IMR-90 (cell line): ENCODE measurements around the gene HOXC5. TPM values are rescaled to one million over a fixed set of nuclear protein-coding genes. Genes with fewer than 3 reads are reported as not detected.

Experiments used
- ATAC-seq: fragments of 200-7000 bp; cut with Tn5 transposase; 2 replicates; pipeline ENCODE4 v1.9.1; 2020; ENCODE audit warnings: low read depth, mild to moderate bottlenecking, moderate library complexity
- BruUV-seq: library from RNA; stranded (reverse); fragments of 400-500 nt; replicated peaks from 2 replicates; lab custom pipeline; 2021; lab: Mats Ljungman, UMichigan
- CTCF ChIA-PET: fragments of 300-600 bp; formaldehyde crosslinking; extraction: SDS; loops from one replicate; lab custom pipeline; 2021; ENCODE audit warnings: antibody characterized with exemption; lab: Yijun Ruan, JAX
- POLR2A ChIA-PET: fragments of 300-600 bp; sonication (Branson Sonifier 250); formaldehyde crosslinking; loops from one replicate; lab custom pipeline; 2022; ENCODE audit warnings: antibody characterized with exemption; ENCODE audit not compliant: unreplicated experiment; lab: Charles Lee
- DNase-seq: peaks from one replicate; pipeline ENCODE4 v3.0.0; 2013
- H2AFZ ChIP-seq: replicated peaks from 2 replicates; pipeline ENCODE3; 2013; ENCODE audit warnings: low read length, mild to moderate bottlenecking; ENCODE audit not compliant: poor library complexity
- H2AK5ac ChIP-seq: 2 replicates; pipeline ENCODE4 v1.6.1; 2013; ENCODE audit warnings: low read depth, low read length, inconsistent platforms
- H2AK9ac ChIP-seq: replicated peaks from 2 replicates; pipeline ENCODE3; 2013; ENCODE audit warnings: mild to moderate bottlenecking, low read depth, low read length, moderate library complexity; ENCODE audit not compliant: poor library complexity
- H2BK120ac ChIP-seq: 2 replicates; pipeline ENCODE4 v1.6.1; 2013; ENCODE audit warnings: low read depth, low read length, inconsistent platforms
- H2BK15ac ChIP-seq: 3 replicates; pipeline ENCODE4 v1.6.1; 2013; ENCODE audit warnings: low read depth, low read length, inconsistent platforms
- H2BK20ac ChIP-seq: 2 replicates; pipeline ENCODE4 v1.6.1; 2013; ENCODE audit warnings: low read depth, mild to moderate bottlenecking, inconsistent platforms, low read length, moderate library complexity
- H2BK5ac ChIP-seq: 2 replicates; pipeline ENCODE4 v1.6.1; 2013; ENCODE audit warnings: mild to moderate bottlenecking, low read depth, low read length, inconsistent platforms; ENCODE audit not compliant: poor library complexity, severe bottlenecking
- H3K14ac ChIP-seq: replicated peaks from 2 replicates; pipeline ENCODE4 v1.6.1; 2013; ENCODE audit warnings: low read depth, low read length, inconsistent platforms
- H3K18ac ChIP-seq: 2 replicates; pipeline ENCODE4 v1.6.1; 2013; ENCODE audit warnings: low read depth, low read length, control low read depth
- H3K23ac ChIP-seq: 2 replicates; pipeline ENCODE4 v1.6.1; 2013; ENCODE audit warnings: low read depth, low read length, inconsistent platforms
- H3K27ac ChIP-seq: 2 replicates; pipeline ENCODE4 v1.5.1; 2013; ENCODE audit warnings: mild to moderate bottlenecking, control low read depth, low read length; ENCODE audit not compliant: insufficient read depth
- H3K27me3 ChIP-seq: 2 replicates; pipeline ENCODE4 v1.6.1; 2013; ENCODE audit warnings: low read length; ENCODE audit not compliant: control insufficient read depth, insufficient read depth
- H3K36me3 ChIP-seq: 2 replicates; pipeline ENCODE4 v1.6.1; 2013; ENCODE audit warnings: low read length, mixed read lengths; ENCODE audit not compliant: control insufficient read depth, insufficient read depth
- H3K4ac ChIP-seq: 2 replicates; pipeline ENCODE4 v1.6.1; 2013; ENCODE audit warnings: low read depth, low read length, inconsistent platforms
- H3K4me1 ChIP-seq: 2 replicates; pipeline ENCODE4 v1.6.1; 2013; ENCODE audit warnings: low read length, mixed read lengths; ENCODE audit not compliant: control insufficient read depth, insufficient read depth
- H3K4me2 ChIP-seq: 2 replicates; pipeline ENCODE4 v1.6.1; 2013; ENCODE audit warnings: low read depth, mild to moderate bottlenecking, control low read depth, low read length, moderate library complexity
- H3K4me3 ChIP-seq: 2 replicates; pipeline ENCODE4 v1.5.1; 2013; ENCODE audit warnings: low read depth, mild to moderate bottlenecking, control low read depth, low read length, moderate library complexity; ENCODE audit not compliant: insufficient read depth
- H3K56ac ChIP-seq: 2 replicates; pipeline ENCODE4 v1.6.1; 2013; ENCODE audit warnings: low read length, inconsistent platforms; ENCODE audit not compliant: insufficient read depth; ENCODE audit errors: extremely low read depth
- H3K79me1 ChIP-seq, 2 experiments: 2 replicates each; pipeline ENCODE4 v1.6.1; 2013; ENCODE audit warnings: low read length in 2 of 2, inconsistent platforms in 1 of 2, low read depth in 1 of 2
- H3K9ac ChIP-seq: 2 replicates; pipeline ENCODE4 v1.6.1; 2013; ENCODE audit warnings: low read depth, low read length, control low read depth
- H3K9me1 ChIP-seq: 2 replicates; pipeline ENCODE4 v1.6.1; 2013; ENCODE audit warnings: low read length, inconsistent platforms; ENCODE audit not compliant: insufficient read depth
- H3K9me3 ChIP-seq: 2 replicates; pipeline ENCODE4 v1.6.1; 2013; ENCODE audit warnings: low read length; ENCODE audit not compliant: control insufficient read depth, insufficient read depth
- H4K20me1 ChIP-seq: 2 replicates; pipeline ENCODE4 v1.6.1; 2013; ENCODE audit warnings: low read length, inconsistent platforms; ENCODE audit not compliant: insufficient read depth
- H4K5ac ChIP-seq: 2 replicates; pipeline ENCODE4 v1.6.1; 2013; ENCODE audit warnings: mild to moderate bottlenecking, low read depth, low read length, control low read depth
- H4K8ac ChIP-seq, 2 experiments: 2 replicates each; pipeline ENCODE4 v1.6.1; 2013; ENCODE audit warnings: low read depth in 2 of 2, low read length in 2 of 2, control low read depth in 1 of 2, inconsistent platforms in 1 of 2
- H4K91ac ChIP-seq: 2 replicates; pipeline ENCODE4 v1.6.1; 2013; ENCODE audit warnings: low read depth, low read length, inconsistent platforms; ENCODE audit not compliant: insufficient read depth
- BHLHE40 ChIP-seq: fragments of 150-350 bp; IDR thresholded peaks from 2 replicates; pipeline ENCODE4 v1.6.1; 2016; ENCODE audit warnings: mild to moderate bottlenecking, low read depth, low read length
- CEBPB ChIP-seq: IDR thresholded peaks from 2 replicates; pipeline ENCODE4 v1.6.1; 2012; ENCODE audit warnings: low read depth, low read length, improper control_type of control experiment
- CHD1 ChIP-seq: IDR thresholded peaks from 2 replicates; pipeline ENCODE4 v1.6.1; 2012; ENCODE audit warnings: low read depth, low read length, improper control_type of control experiment
- CTCF ChIP-seq: conservative IDR thresholded peaks from 2 replicates; pipeline ENCODE4 v1.5.1; 2012; ENCODE audit warnings: mild to moderate bottlenecking, low read depth, low read length, improper control_type of control experiment
- ELK1 ChIP-seq: fragments of 150-350 bp; IDR thresholded peaks from 2 replicates; pipeline ENCODE4 v1.6.1; 2016; ENCODE audit warnings: low read depth, mild to moderate bottlenecking, low read length, moderate library complexity, borderline replicate concordance
- FOS ChIP-seq: fragments of 150-350 bp; IDR thresholded peaks from 2 replicates; pipeline ENCODE4 v1.6.1; 2016; ENCODE audit warnings: low read depth, low read length
- MAFK ChIP-seq: IDR thresholded peaks from 2 replicates; pipeline ENCODE4 v1.6.1; 2012; ENCODE audit warnings: low read depth, low read length, improper control_type of control experiment
- MAZ ChIP-seq: IDR thresholded peaks from 2 replicates; pipeline ENCODE4 v1.6.1; 2012; ENCODE audit warnings: low read depth, mild to moderate bottlenecking, low read length, improper control_type of control experiment, moderate library complexity, borderline replicate concordance
- MXI1 ChIP-seq: IDR thresholded peaks from 2 replicates; pipeline ENCODE4 v1.6.1; 2012; ENCODE audit warnings: low read depth, mild to moderate bottlenecking, low read length, moderate library complexity, borderline replicate concordance
- NFE2L2 ChIP-seq: fragments of 150-350 bp; IDR thresholded peaks from 2 replicates; pipeline ENCODE4 v1.6.1; 2016; ENCODE audit warnings: low read depth, mild to moderate bottlenecking, low read length
- POLR2A ChIP-seq: IDR thresholded peaks from 2 replicates; pipeline ENCODE4 v1.6.1; 2012; ENCODE audit warnings: mild to moderate bottlenecking, low read depth, low read length
- RAD21 ChIP-seq: IDR thresholded peaks from 2 replicates; pipeline ENCODE4 v1.6.1; 2012; ENCODE audit warnings: low read length, improper control_type of control experiment
- RCOR1 ChIP-seq: IDR thresholded peaks from 2 replicates; pipeline ENCODE4 v1.6.1; 2012; ENCODE audit warnings: mild to moderate bottlenecking, low read length, improper control_type of control experiment; ENCODE audit not compliant: insufficient replicate concordance
- RFX5 ChIP-seq: IDR thresholded peaks from 2 replicates; pipeline ENCODE4 v1.8.0; 2012; ENCODE audit warnings: low read depth, mild to moderate bottlenecking, low read length, moderate library complexity
- SMC3 ChIP-seq: fragments of 150-350 bp; IDR thresholded peaks from 2 replicates; pipeline ENCODE4 v1.6.1; 2016; ENCODE audit warnings: low read depth, mild to moderate bottlenecking, antibody characterized with exemption, low read length, moderate library complexity
- USF2 ChIP-seq: fragments of 150-350 bp; IDR thresholded peaks from 2 replicates; pipeline ENCODE4 v1.6.1; 2017; ENCODE audit warnings: mild to moderate bottlenecking, antibody characterized with exemption, low read length, low read depth
- WGBS, 2 experiments: methylation state at CpG; one replicate each; pipeline versions ENCODE4 v1.1.5 to v1.1.7; 2013; ENCODE audit warnings: missing lambda C conversion rate in 2 of 2; ENCODE audit not compliant: insufficient read length in 1 of 2; ENCODE audit errors: extremely low coverage in 2 of 2; 5-methylcytosine and 5-hydroxymethylcytosine counted together
- dilution Hi-C: fragments of 300-500 bp; cut with HindIII; formaldehyde crosslinking; loops from one replicate; pipeline ENCODE4 v1.14.3; 2018; ENCODE audit warnings: low sequenced_read_pairs; ENCODE audit not compliant: unreplicated experiment
- in situ Hi-C: fragments of 300-500 bp; cut with MboI; formaldehyde crosslinking; loops from 3 replicates; pipeline ENCODE4 v1.14.3; 2019; ENCODE audit warnings: low sequenced_read_pairs, inconsistent platforms, mixed read lengths
- intact Hi-C: fragments of 100-400 bp; cut with micrococcal nuclease; formaldehyde crosslinking; loops from 2 replicates; pipeline ENCODE4 v1.10.0; 2022
- polyA plus RNA-seq, 3 experiments: library from polyadenylated mRNA; depleted of rRNA; stranded (reverse); fragments of >200 nt; gene quantifications; 2 replicates each; pipeline ENCODE4 v1.2.3, GENCODE V29; 2012; ENCODE audit warnings: low replicate concordance in 1 of 3
- total RNA-seq: library from RNA; depleted of rRNA; stranded (reverse); fragments of >200 nt; gene quantifications from 2 replicates; pipeline ENCODE4 v1.2.3, GENCODE V29; 2012

Gene HOXC5
- total and polyA plus RNA-seq, 2 of the 4 experiments (the other 2 are of a cell fraction), result not detected

GRCh38 chr12:53988541-53989226, 44.2 kb upstream of the HOXC5 start:
- H2BK120ac ChIP-seq, result no peak overlapping the region
- no peak overlapping the region for H3K4ac ChIP-seq
- no peak overlapping the region for H2AK9ac ChIP-seq
- H2BK20ac ChIP-seq, result no peak overlapping the region
- no peaks in the 10 kb centered on the region; the same call in 1 of the 2 replicates for H4K20me1 ChIP-seq
- no peak overlapping the region for H3K23ac ChIP-seq
- no peak overlapping the region for H3K27ac ChIP-seq
- H3K4me2 ChIP-seq, result no peak overlapping the region
- no peak overlapping the region for H3K4me3 ChIP-seq
- H3K9ac ChIP-seq, result no peak overlapping the region
- no peak overlapping the region for H3K56ac ChIP-seq
- intact Hi-C loops, result loop anchor here (5.0 kb wide), 1 partner anchor 221 kb away; no protein-coding TSS in a partner anchor
- H3K14ac ChIP-seq, result no peak overlapping the region
- in situ Hi-C loops, result no loop called here
- H2BK15ac ChIP-seq, result no peak overlapping the region
- no peak overlapping the region for H2AFZ ChIP-seq
- DNase-seq (no peak), ATAC-seq (no peak)
- no peak overlapping the region for H3K18ac ChIP-seq
- BruUV-seq, result no TSS peak
- no CpG with 5 or more reads among the region's 5 CpGs for WGBS, 2 experiments
- no peak overlapping the region for H4K91ac ChIP-seq
- ChIA-PET POLR2A (no interaction called here), CTCF (interaction anchor here (0.8 to 1.3 kb wide), 2 partner anchors 11 to 203 kb away, joined by 3 to 4 read pairs; partner anchors contain the start of gene HOXC9)
- H3K9me3 ChIP-seq, result peaks cover 13% of the 10 kb centered on the region
- no peak overlapping the region for H2BK5ac ChIP-seq
- dilution Hi-C loops, result no loop called here
- H3K79me1 ChIP-seq, result no peaks in the 10 kb centered on the region
- no peak overlapping the region for H4K8ac ChIP-seq
- no peaks in the 10 kb centered on the region for H3K9me1 ChIP-seq
- no peak overlapping the region for H2AK5ac ChIP-seq
- H3K4me1 ChIP-seq, result 0 out of 2 replicates have a peak, but pooled peaks cover 2% of the 10 kb centered on the region
- H4K5ac ChIP-seq, result no peak overlapping the region
- peaks cover 96% of the 10 kb centered on the region for H3K27me3 ChIP-seq
- TF ChIP-seq RAD21 (no peak), NFE2L2 (no peak), SMC3 (no peak), CTCF (no peak), RCOR1 (no peak), MAZ (no peak), CEBPB (no peak), BHLHE40 (no peak), ELK1 (no peak), MAFK (no peak), USF2 (no peak), RFX5 (no peak), FOS (no peak), CHD1 (no peak), MXI1 (no peak), POLR2A (no peak)
- no peaks in the 10 kb centered on the region for H3K36me3 ChIP-seq
